Tibial nerve (tissue), 4 donors: ENCODE results near the gene FAM210A. TPM values are rescaled to one million over a fixed set of nuclear protein-coding genes. Genes with fewer than 3 reads are reported as not detected.

Experiments
- DNase-seq, 2 donors: peaks; one replicate each; pipeline ENCODE4 v3.0.0-alpha.2; 2019; ENCODE audit warnings: low spot score in 2 of 2
- H3K27ac ChIP-seq, 4 donors: fragments of 200-600 bp; sonication (generic) in 3 of 4; one replicate each; pipeline ENCODE4 v1.5.1; 2017 to 2019; ENCODE audit warnings: mild to moderate bottlenecking in 1 of 4
- H3K27me3 ChIP-seq, 2 donors: fragments of 200-600 bp; sonication (generic) in 1 of 2; one replicate each; pipeline versions ENCODE4 v1.5.1 to v1.6.0; 2017 to 2019
- H3K36me3 ChIP-seq, 3 donors: fragments of 200-600 bp; sonication (generic); one replicate each; pipeline ENCODE4 v1.5.1; 2018 to 2019
- H3K4me1 ChIP-seq, 4 donors: fragments of 200-600 bp; sonication (generic) in 3 of 4; one replicate each; pipeline ENCODE4 v1.5.1; 2017 to 2019
- H3K4me3 ChIP-seq, 4 donors: fragments of 200-600 bp; sonication (generic) in 3 of 4; one replicate each; pipeline ENCODE4 v1.5.1; 2017 to 2019; ENCODE audit warnings: mild to moderate bottlenecking in 1 of 4, moderate library complexity in 1 of 4
- H3K9me3 ChIP-seq, 4 donors: fragments of 200-600 bp; sonication (generic) in 3 of 4; one replicate each; pipeline ENCODE4 v1.5.1; 2017 to 2019
- EP300 ChIP-seq, 2 donors: sonication (generic); formaldehyde crosslinking; IDR thresholded peaks; one replicate each; pipeline ENCODE4 v1.6.1; 2017; ENCODE audit warnings: antibody characterized with exemption in 2 of 2, mild to moderate bottlenecking in 1 of 2
- POLR2A ChIP-seq, 2 donors: fragments of 450-650 bp; IDR thresholded peaks; one replicate each; pipeline ENCODE4 v1.6.1; 2017; ENCODE audit warnings: antibody characterized with exemption in 2 of 2, mild to moderate bottlenecking in 2 of 2, moderate library complexity in 2 of 2
- WGBS, 2 donors: methylation state at CpG; one replicate each; pipeline ENCODE4 v1.1.5; 2018; 5-methylcytosine and 5-hydroxymethylcytosine counted together
- total RNA-seq, 4 donors: library from RNA; depleted of rRNA; stranded (reverse); fragments of >200 nt; gene quantifications; one replicate each; pipeline ENCODE4 v1.1.0, GENCODE V29; 2016
- TF ChIP-seq, protein P1 (sequence below), 5 experiments: fragments of 200-600 bp in 3 of 5; fragments of 450-650 bp in 2 of 5; sonication (generic) in 3 of 5; IDR thresholded peaks; one replicate each; pipeline ENCODE4 v1.5.1; 2016 to 2019; ENCODE audit warnings: antibody characterized with exemption in 5 of 5, mild to moderate bottlenecking in 3 of 5, moderate library complexity in 2 of 5

Gene FAM210A
- total RNA-seq, 4 donors from 2014 or later: 5.2 to 8.7 (median 7.3) TPM

DNA sequence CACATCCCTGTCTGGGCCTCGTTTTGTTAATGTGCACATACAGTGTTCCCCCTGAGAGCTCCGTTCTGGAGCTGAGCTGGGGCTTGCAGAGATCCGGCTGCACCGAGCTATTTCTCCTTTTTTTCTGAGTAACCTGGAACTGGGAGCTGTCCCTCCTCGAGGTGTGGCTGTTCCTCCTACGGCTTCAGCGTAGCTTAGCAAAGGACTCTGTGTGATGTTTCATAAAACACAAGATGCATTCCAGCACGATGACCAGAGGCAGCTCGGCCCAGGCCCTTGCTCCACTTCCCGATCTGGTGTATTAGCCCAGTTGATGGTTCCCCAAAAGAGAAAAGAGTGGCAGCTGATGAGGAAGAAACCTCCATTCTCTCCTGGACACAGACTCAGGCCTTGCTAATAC, 103.0 kb downstream of the FAM210A start:
- Histone ChIP-seq H3K27me3 (no peaks in the 10 kb centered on the region), H3K9me3 (no peaks in the 10 kb centered on the region), H3K4me1 (peaks cover 0 to 6% (median 1%) of the 10 kb centered on the region in 4 donors), H3K36me3 (no peaks in the 10 kb centered on the region), H3K27ac (no peak overlapping the region), H3K4me3 (no peak overlapping the region)
- 65 to 75% methylated on average over 10 of the region's 10 CpGs for WGBS, 2 donors
- DNase-seq: no peak
- TF ChIP-seq EP300 (IDR thresholded peaks at IDR 0.05): no peak
- no peak for TF ChIP-seq POLR2A (IDR thresholded peaks at IDR 0.05)
- TF ChIP-seq, protein P1, sequence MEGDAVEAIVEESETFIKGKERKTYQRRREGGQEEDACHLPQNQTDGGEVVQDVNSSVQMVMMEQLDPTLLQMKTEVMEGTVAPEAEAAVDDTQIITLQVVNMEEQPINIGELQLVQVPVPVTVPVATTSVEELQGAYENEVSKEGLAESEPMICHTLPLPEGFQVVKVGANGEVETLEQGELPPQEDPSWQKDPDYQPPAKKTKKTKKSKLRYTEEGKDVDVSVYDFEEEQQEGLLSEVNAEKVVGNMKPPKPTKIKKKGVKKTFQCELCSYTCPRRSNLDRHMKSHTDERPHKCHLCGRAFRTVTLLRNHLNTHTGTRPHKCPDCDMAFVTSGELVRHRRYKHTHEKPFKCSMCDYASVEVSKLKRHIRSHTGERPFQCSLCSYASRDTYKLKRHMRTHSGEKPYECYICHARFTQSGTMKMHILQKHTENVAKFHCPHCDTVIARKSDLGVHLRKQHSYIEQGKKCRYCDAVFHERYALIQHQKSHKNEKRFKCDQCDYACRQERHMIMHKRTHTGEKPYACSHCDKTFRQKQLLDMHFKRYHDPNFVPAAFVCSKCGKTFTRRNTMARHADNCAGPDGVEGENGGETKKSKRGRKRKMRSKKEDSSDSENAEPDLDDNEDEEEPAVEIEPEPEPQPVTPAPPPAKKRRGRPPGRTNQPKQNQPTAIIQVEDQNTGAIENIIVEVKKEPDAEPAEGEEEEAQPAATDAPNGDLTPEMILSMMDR (IDR thresholded peaks at IDR 0.05): no peak

DNA sequence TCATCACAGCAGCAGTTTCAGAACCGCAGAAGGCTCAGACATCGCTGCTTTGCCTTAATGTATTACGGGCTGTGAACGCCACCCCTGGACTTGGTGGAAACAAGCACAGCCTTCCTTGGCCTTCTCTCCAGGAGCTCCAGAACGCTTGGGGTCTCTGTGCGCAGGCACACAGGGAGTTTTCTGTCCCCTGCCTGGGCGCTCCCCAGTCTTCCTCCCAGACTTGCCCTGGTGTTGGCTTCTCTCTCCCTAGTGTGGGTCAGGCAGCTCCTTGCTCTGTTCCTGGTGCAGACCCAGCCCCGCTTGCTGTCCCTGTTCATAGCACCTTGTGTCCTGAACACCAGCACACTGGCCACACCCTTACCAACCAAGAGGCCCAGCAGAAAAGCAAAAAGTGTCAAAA, 103.6 kb downstream of the FAM210A start:
- Histone ChIP-seq H3K36me3 (no peaks in the 10 kb centered on the region), H3K27ac (no peak overlapping the region), H3K4me1 (peaks cover 0 to 8% (median 1%) of the 10 kb centered on the region in 4 donors), H3K27me3 (no peaks in the 10 kb centered on the region), H3K4me3 (no peak overlapping the region), H3K9me3 (no peaks in the 10 kb centered on the region)
- 92 to 98% methylated on average over 8 of the region's 8 CpGs for WGBS, 2 donors
- no peak for TF ChIP-seq EP300 (IDR thresholded peaks at IDR 0.05)
- TF ChIP-seq, protein P1 (IDR thresholded peaks at IDR 0.05): no peak
- TF ChIP-seq POLR2A (IDR thresholded peaks at IDR 0.05): no peak
- no peak for DNase-seq

DNA sequence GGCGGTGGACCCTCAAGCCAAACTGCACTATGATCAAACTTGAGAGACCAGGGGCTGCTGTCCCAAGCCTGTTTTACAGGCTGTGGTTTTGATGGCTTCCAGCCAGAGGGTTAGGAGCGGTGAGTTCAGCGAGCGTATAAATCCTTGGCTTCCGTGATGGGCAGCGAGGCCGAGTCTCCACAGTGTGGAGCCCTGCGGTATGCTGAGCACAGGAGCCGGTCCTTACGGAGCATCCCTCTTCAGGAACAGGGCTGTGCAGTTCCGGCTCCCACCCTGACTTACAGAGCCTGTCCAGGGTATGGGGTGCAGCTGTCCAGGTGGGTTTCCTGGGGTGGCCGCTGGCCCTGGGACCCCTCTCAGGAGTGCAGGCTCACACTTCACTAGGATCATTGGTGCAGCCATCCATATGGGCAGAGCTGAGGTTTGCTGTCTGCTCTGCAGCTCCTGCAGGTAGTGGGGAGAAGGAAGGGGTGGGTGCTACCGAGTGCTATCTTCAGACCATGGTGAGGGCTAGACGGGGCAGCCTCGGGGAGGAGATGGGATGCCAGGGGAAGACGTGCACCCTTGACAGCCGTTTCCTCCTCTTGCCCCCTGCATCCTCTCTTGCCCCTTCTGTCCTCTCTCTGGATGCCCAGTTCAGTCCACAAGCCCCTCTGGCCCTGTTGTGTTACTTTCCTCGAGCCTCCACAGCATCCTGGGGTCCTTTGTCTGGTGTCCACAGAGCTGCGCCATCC, 104.3 kb downstream of the FAM210A start:
- no peak for DNase-seq
- no peak overlapping the region for H3K4me3 ChIP-seq
- no peak overlapping the region for H3K27ac ChIP-seq
- H3K4me1 ChIP-seq: peaks cover 0 to 8% (median 1%) of the 10 kb centered on the region in 4 donors
- no peaks in the 10 kb centered on the region for H3K36me3 ChIP-seq
- H3K9me3 ChIP-seq: no peaks in the 10 kb centered on the region
- H3K27me3 ChIP-seq: no peaks in the 10 kb centered on the region
- WGBS, 2 donors: 88 to 94% methylated on average over 9 to 19 of the region's 19 CpGs
- TF ChIP-seq POLR2A (IDR thresholded peaks at IDR 0.05) (no peak), EP300 (IDR thresholded peaks at IDR 0.05) (no peak)
- TF ChIP-seq, protein P1 (IDR thresholded peaks at IDR 0.05): no peak

DNA sequence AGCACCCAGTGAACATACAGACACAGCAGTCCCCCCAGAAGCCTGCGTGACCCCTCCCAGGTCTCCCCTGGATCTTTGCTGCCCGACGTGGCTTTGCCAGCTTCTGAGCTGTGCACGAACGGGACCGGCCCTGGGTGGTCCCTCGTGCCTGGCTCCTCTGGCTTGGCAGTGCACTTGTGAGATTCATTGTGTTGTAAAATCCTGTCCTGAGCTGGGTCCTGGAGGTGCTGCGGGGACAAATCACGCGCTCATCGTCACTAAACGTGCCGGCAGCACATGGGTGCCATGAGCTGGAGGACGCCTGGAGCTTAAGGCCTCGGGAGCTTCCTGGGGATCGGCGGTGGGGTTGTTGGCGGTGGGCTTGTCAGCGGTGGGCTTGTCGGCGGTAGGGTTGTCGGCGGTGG, 104.9 kb downstream of the FAM210A start:
- peaks cover 0 to 8% (median 1%) of the 10 kb centered on the region in 4 donors for H3K4me1 ChIP-seq
- H3K27me3 ChIP-seq: no peaks in the 10 kb centered on the region
- no peaks in the 10 kb centered on the region for H3K36me3 ChIP-seq
- no peak for DNase-seq
- WGBS, 2 donors: 94 to 97% methylated on average over 22 to 23 of the region's 23 CpGs
- H3K27ac ChIP-seq: no peak overlapping the region
- H3K9me3 ChIP-seq: no peaks in the 10 kb centered on the region
- TF ChIP-seq POLR2A (IDR thresholded peaks at IDR 0.05): no peak
- no peak for TF ChIP-seq EP300 (IDR thresholded peaks at IDR 0.05)
- TF ChIP-seq, protein P1 (IDR thresholded peaks at IDR 0.05): no peak
- no peak overlapping the region for H3K4me3 ChIP-seq

DNA sequence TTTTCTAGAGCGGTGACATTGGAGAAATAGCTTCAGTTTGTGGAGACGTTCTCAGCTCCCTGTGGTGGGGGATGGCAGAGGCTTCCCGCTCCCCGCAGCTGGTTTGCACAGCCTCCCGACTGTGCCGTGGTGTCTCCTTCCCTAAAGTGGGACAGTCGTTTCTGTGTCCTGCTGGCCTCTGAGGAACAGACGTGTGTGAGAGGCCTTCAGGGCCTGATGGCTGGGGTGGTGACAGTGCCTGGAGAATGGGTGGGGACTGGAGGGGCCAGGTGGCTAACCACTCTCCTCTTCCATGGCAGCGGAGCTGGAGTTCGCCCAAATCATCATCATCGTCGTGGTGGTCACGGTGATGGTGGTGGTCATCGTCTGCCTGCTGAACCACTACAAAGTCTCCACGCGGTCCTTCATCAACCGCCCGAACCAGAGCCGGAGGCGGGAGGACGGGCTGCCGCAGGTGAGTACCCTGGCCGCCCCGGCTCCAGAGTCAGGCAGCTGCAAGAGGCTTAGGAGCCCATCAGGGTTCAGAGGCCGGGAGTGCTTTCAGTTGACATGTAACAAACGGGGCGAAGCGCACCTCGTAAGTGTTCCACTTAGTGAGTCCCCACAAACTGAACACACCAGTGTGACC, 105.4 kb downstream of the FAM210A start:
- TF ChIP-seq, protein P1 (IDR thresholded peaks at IDR 0.05): no peak
- TF ChIP-seq POLR2A (IDR thresholded peaks at IDR 0.05) (no peak), EP300 (IDR thresholded peaks at IDR 0.05) (no peak)
- 93% methylated on average over 18 to 27 of the region's 29 CpGs for whole genome bisulfite sequencing, 2 donors

More for the DNA sequence above, 105.4 kb downstream of the FAM210A start:
- no peak overlapping the region for H3K4me3 ChIP-seq
- H3K27ac ChIP-seq: no peak overlapping the region
- no peaks in the 10 kb centered on the region for H3K36me3 ChIP-seq
- no peaks in the 10 kb centered on the region for H3K9me3 ChIP-seq
- no peaks in the 10 kb centered on the region for H3K27me3 ChIP-seq
- no peak for DNase-seq
- H3K4me1 ChIP-seq: peaks cover 0 to 8% (median 1%) of the 10 kb centered on the region in 4 donors
